HEK293T (cell line): ENCODE results near the gene ARHGEF19.

Source experiments
- CTCF ChIA-PET: fragments of 350-600 bp; formaldehyde crosslinking; extraction: SDS; loops from one replicate; lab custom pipeline; 2021; ENCODE audit warnings: antibody characterized with exemption, inconsistent platforms; lab: Yijun Ruan, JAX
- POLR2A ChIA-PET: fragments of 350-600 bp; formaldehyde crosslinking; extraction: SDS; loops from one replicate; lab custom pipeline; 2020; ENCODE audit warnings: antibody characterized with exemption, inconsistent platforms; lab: Yijun Ruan, JAX
- DNase-seq: peaks from one replicate; pipeline ENCODE4 v3.0.0; 2012; ENCODE audit warnings: mixed read lengths; ENCODE audit errors: extremely low spot score
- ARNT ChIP-seq: fragments of 450-650 bp; IDR thresholded peaks from 2 replicates; pipeline ENCODE4 v1.6.1; 2017; ENCODE audit warnings: mild to moderate bottlenecking
- BHLHE40 ChIP-seq: fragments of 450-650 bp; IDR thresholded peaks from 2 replicates; pipeline ENCODE4 v1.6.1; 2016; ENCODE audit warnings: mild to moderate bottlenecking, moderate library complexity, borderline replicate concordance
- CTBP1 ChIP-seq: fragments of 450-650 bp; IDR thresholded peaks from 2 replicates; pipeline ENCODE4 v1.6.1; 2016; ENCODE audit warnings: borderline replicate concordance
- ELF4 ChIP-seq: fragments of 450-650 bp; IDR thresholded peaks from 2 replicates; pipeline ENCODE4 v1.6.1; 2017; ENCODE audit warnings: antibody characterized with exemption
- FOXA1 ChIP-seq: fragments of 450-650 bp; IDR thresholded peaks from 2 replicates; pipeline ENCODE4 v1.6.1; 2016; ENCODE audit warnings: mild to moderate bottlenecking
- FOXK2 ChIP-seq: fragments of 450-650 bp; IDR thresholded peaks from 2 replicates; pipeline ENCODE4 v1.6.1; 2016; ENCODE audit warnings: mild to moderate bottlenecking
- FOXM1 ChIP-seq: fragments of 450-650 bp; IDR thresholded peaks from 2 replicates; pipeline ENCODE4 v1.6.1; 2017; ENCODE audit warnings: mild to moderate bottlenecking, borderline replicate concordance
- HDGF ChIP-seq: fragments of 450-650 bp; IDR thresholded peaks from 2 replicates; pipeline ENCODE4 v1.6.1; 2017; ENCODE audit warnings: antibody characterized with exemption, borderline replicate concordance
- L3MBTL2 ChIP-seq: fragments of 450-650 bp; conservative IDR thresholded peaks from 2 replicates; pipeline ENCODE4 v1.6.1; 2016; ENCODE audit warnings: mild to moderate bottlenecking
- LEF1 ChIP-seq: fragments of 450-650 bp; IDR thresholded peaks from 2 replicates; pipeline ENCODE4 v1.6.1; 2017; ENCODE audit warnings: mild to moderate bottlenecking, borderline replicate concordance
- NFRKB ChIP-seq: fragments of 450-650 bp; IDR thresholded peaks from 2 replicates; pipeline ENCODE4 v1.6.1; 2016; ENCODE audit warnings: mild to moderate bottlenecking, moderate library complexity
- PKNOX1 ChIP-seq: fragments of 450-650 bp; IDR thresholded peaks from 2 replicates; pipeline ENCODE4 v1.6.1; 2016
- SP1 ChIP-seq: fragments of 450-650 bp; IDR thresholded peaks from 2 replicates; pipeline ENCODE4 v1.6.1; 2017
- SUZ12 ChIP-seq: fragments of 450-650 bp; IDR thresholded peaks from 2 replicates; pipeline ENCODE4 v1.6.1; 2016; ENCODE audit warnings: mild to moderate bottlenecking
- TARDBP ChIP-seq: fragments of 450-650 bp; IDR thresholded peaks from 2 replicates; pipeline ENCODE4 v1.6.1; 2016
- ZNF384 ChIP-seq: fragments of 450-650 bp; IDR thresholded peaks from 2 replicates; pipeline ENCODE4 v1.6.1; 2016

Gene ARHGEF19

GRCh38 chr1:16256478-16256877 lies 44.0 kb upstream of the ARHGEF19 start:
- no peak for TF ChIP-seq BHLHE40
- no peak for TF ChIP-seq FOXM1
- no peak for TF ChIP-seq PKNOX1
- no peak for TF ChIP-seq FOXK2
- TF ChIP-seq SP1, result no peak
- TF ChIP-seq L3MBTL2, result no peak
- no peak for TF ChIP-seq LEF1
- TF ChIP-seq CTBP1, result no peak
- TF ChIP-seq ELF4, result no peak
- TF ChIP-seq SUZ12, result no peak
- TF ChIP-seq ARNT, result no peak
- no peak for TF ChIP-seq NFRKB
- no peak for TF ChIP-seq FOXA1
- no peak for TF ChIP-seq TARDBP
- TF ChIP-seq HDGF, result no peak
- TF ChIP-seq ZNF384, result no peak
- DNase-seq, result no peak
- POLR2A ChIA-PET, result interaction anchor here (1.0 kb wide), 1 partner anchor 96 kb away, joined by 3 read pairs; no protein-coding TSS in a partner anchor
- CTCF ChIA-PET, result interaction anchor here (0.6 kb wide), 2 partner anchors 9 to 11 kb away, joined by 3 to 4 read pairs; no protein-coding TSS in a partner anchor

GRCh38 chr1:16254263-16254928 lies 41.9 kb upstream of the ARHGEF19 start:
- TF ChIP-seq ARNT, result no peak
- TF ChIP-seq ELF4, result no peak
- no peak for TF ChIP-seq PKNOX1
- TF ChIP-seq SP1, result no peak
- no peak for TF ChIP-seq NFRKB
- no peak for TF ChIP-seq L3MBTL2
- TF ChIP-seq FOXM1, result no peak
- TF ChIP-seq LEF1, result no peak
- no peak for TF ChIP-seq SUZ12
- TF ChIP-seq BHLHE40, result no peak
- no peak for TF ChIP-seq CTBP1
- TF ChIP-seq TARDBP, result no peak
- no peak for TF ChIP-seq HDGF
- no peak for TF ChIP-seq FOXK2
- no peak for TF ChIP-seq ZNF384
- no peak for TF ChIP-seq FOXA1
- no peak for DNase-seq
- ChIA-PET CTCF (interaction anchor here (0.6 kb wide), 1 partner anchor 94 kb away, joined by 4 read pairs; no protein-coding TSS in a partner anchor), POLR2A (no interaction called here)

- POLR2A ChIA-PET, result no interaction called here
- TF ChIP-seq SUZ12 (no peak), FOXK2 (no peak), LEF1 (no peak), NFRKB (no peak), HDGF (no peak), TARDBP (no peak), L3MBTL2 (no peak), SP1 (no peak), ELF4 (no peak), CTBP1 (no peak), BHLHE40 (no peak), PKNOX1 (no peak), ARNT (no peak), FOXA1 (no peak), FOXM1 (no peak), ZNF384 (no peak)
- CTCF ChIA-PET, result interaction anchor here (0.6 kb wide), 1 partner anchor 95 kb away, joined by 4 read pairs; no protein-coding TSS in a partner anchor
- no peak for DNase-seq
Measured at GRCh38 chr1:16253332-16253922, 41.0 kb upstream of the ARHGEF19 start.

GRCh38 chr1:16252912-16253311 lies 40.5 kb upstream of the ARHGEF19 start:
- ChIA-PET POLR2A (no interaction called here), CTCF (no interaction called here)
- no peak for DNase-seq
- TF ChIP-seq PKNOX1 (no peak), ZNF384 (no peak), NFRKB (no peak), SUZ12 (no peak), L3MBTL2 (no peak), FOXM1 (no peak), FOXK2 (no peak), CTBP1 (no peak), FOXA1 (no peak), BHLHE40 (no peak), TARDBP (no peak), ARNT (no peak), SP1 (no peak), HDGF (no peak), ELF4 (no peak), LEF1 (no peak)

- ChIA-PET CTCF (interaction anchor here (0.7 kb wide), 1 partner anchor 10 kb away, joined by 3 read pairs; no protein-coding TSS in a partner anchor), POLR2A (interaction anchor here (1.0 kb wide), 1 partner anchor 172 kb away, joined by 3 read pairs; no protein-coding TSS in a partner anchor)
- DNase-seq, result no peak
- no peak for TF ChIP-seq ELF4
- TF ChIP-seq FOXM1, result no peak
- TF ChIP-seq LEF1, result no peak
- no peak for TF ChIP-seq TARDBP
- TF ChIP-seq BHLHE40, result no peak
- TF ChIP-seq HDGF, result no peak
- TF ChIP-seq FOXK2, result no peak
- TF ChIP-seq NFRKB, result no peak
- TF ChIP-seq ARNT, result no peak
- no peak for TF ChIP-seq ZNF384
- no peak for TF ChIP-seq FOXA1
- TF ChIP-seq CTBP1, result no peak
- TF ChIP-seq SUZ12, result no peak
- TF ChIP-seq PKNOX1, result no peak
- no peak for TF ChIP-seq L3MBTL2
Measured at GRCh38 chr1:16251381-16251780, 38.9 kb upstream of the ARHGEF19 start.
